OCI-LY3 (cell line): Measurements from ENCODE around the gene FGD2.

Experiments
- EZH2phosphoT487 ChIP-seq: fragments of 200-600 bp; shearing (Covaris generic); IDR thresholded peaks from 2 replicates; pipeline ENCODE4 v1.6.1; 2018; ENCODE audit warnings: antibody characterized with exemption, mixed run types, low read depth
- TF ChIP-seq, protein P1 (sequence below): fragments of 200-600, 300-600 bp; sonication (generic); IDR thresholded peaks from 2 replicates; pipeline ENCODE4 v1.5.1; 2014; ENCODE audit warnings: antibody characterized with exemption, low read length, low read depth

DNA sequence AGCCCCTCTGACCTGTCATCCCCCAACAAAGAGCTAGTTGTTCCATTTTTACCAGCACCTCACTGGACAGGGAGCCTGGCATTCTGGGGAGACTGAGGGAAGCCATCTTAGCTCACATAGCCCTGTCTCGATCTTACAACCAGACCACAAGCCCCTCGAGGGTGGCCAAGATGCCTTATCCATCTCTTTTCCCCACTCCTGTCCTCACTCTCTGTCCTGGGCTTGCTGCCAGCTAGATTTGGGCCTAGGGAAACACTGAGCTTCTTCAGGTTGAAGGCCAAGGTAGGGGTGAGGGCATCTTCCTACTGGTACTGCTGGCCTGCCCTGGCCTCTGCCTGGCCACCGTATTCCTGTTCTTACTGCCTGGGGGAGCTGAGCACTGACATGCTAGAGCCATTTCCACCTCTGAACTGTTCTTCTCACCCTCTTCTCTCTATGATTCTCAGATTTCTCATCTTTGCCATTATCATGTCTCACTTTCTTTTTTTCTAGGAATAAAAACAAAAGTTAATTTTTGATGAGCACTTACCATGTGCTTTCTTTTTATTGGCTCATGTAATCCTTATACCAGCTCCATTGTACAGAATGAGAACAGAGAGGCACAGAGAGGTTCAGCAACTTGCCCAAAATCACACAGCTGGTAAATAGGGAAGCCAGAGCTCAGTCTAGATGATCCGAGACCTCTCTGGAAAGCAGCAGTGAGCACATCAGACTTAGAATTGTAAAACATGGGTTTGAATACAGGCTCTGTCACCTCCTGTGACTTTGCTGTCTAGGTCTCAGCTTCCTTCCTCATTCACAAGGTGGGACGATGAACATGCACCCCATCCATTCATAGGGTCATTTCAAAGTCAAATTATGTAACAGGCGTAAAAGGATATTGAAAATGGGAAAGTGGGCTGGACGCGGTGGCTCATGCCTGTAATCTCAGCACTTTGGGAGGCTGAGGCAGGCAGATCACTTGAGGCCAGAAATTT lies 28.7 kb downstream of the FGD2 start:
- TF ChIP-seq, protein P1, sequence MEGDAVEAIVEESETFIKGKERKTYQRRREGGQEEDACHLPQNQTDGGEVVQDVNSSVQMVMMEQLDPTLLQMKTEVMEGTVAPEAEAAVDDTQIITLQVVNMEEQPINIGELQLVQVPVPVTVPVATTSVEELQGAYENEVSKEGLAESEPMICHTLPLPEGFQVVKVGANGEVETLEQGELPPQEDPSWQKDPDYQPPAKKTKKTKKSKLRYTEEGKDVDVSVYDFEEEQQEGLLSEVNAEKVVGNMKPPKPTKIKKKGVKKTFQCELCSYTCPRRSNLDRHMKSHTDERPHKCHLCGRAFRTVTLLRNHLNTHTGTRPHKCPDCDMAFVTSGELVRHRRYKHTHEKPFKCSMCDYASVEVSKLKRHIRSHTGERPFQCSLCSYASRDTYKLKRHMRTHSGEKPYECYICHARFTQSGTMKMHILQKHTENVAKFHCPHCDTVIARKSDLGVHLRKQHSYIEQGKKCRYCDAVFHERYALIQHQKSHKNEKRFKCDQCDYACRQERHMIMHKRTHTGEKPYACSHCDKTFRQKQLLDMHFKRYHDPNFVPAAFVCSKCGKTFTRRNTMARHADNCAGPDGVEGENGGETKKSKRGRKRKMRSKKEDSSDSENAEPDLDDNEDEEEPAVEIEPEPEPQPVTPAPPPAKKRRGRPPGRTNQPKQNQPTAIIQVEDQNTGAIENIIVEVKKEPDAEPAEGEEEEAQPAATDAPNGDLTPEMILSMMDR, result no peak
- TF ChIP-seq EZH2phosphoT487, result no peak
